HG03558 (cell line): ENCODE measurements around the gene JMJD8.

Experiments
- ATAC-seq: cut with Tn5 transposase; IDR thresholded peaks from one replicate; pipeline ENCODE4 v1.9.1; 2021; ENCODE audit warnings: moderate number of reproducible peaks; ENCODE audit not compliant: unreplicated experiment; ENCODE audit errors: extremely low read depth

JMJD8 gene

DNA sequence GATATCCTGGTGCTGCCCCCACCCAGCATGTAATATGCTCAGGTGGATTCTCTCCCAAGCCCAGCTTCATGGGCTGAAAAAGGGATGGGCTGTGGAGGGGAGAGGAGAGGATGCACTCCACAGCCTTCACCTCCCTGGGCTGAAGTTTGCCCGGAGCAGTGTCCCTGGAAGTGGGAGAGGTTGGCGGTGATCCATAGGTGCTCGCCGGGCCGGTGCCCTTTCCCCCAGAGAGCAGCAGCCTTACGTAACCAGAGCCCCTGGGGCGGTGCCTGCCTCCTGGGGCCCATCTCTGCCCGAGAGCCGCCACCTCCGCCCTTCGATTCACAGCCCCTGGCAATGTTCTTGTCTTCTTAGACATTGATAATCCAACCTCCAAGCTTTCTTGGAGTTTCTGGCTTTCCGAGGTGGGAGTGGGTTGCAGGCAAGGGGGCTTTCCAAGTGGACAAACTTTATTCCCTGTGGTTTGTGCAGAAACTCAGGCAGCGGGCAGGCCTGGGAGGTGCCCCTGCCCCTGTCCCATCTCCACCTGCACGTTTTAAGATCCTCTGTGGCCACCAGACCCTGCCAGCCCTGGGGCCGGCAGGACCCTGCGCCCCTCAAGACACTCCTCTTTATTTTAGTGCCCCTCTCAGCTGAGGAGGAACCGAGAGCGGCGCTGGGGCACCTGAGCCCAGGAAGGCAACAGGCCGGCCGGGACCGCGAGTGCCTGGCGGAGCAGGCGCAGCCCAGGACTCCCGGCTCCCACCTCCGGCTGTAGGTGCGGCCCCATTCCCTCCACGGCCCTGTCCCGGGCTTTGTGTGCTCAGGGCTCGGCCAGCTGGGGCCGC, 38.1 kb downstream of the JMJD8 start:
- ATAC-seq: no peak

DNA sequence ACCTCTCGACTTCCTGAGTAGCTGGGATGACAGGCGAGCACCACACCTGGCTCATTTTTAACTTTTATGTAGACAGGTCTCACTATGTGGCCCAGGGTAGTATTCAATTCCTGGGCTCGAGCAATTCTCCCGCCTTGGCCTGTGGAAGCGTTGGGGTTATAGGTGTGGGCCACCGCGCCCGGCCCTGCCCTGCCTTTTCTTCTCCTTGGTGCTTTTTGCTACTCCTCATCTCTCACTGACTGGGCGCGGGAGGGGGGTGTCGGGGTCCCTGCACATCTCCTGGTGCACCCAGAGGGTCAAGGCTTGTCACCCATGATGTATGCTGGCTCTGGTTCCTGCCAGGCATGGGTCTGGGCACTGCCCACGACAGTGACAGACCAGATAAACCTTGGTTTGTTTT, 39.6 kb downstream of the JMJD8 start:
- ATAC-seq: no peak

DNA sequence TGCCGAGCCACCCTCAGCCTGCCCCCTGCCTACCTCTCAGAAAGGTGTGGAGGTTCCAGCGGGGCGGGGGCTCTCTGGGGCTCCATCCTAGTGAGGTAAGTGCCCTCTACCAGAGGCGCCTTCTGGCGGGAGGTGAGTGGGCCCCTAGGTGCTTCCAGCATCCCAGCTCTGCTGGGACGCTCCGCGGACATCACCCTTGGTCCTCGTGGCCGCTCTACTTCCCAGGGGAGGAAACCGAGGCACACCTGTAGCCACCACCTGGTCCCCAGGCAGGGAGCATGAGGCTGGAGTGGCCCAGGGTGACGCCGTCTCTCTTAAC, 41.1 kb downstream of the JMJD8 start:
- ATAC-seq: no peak

DNA sequence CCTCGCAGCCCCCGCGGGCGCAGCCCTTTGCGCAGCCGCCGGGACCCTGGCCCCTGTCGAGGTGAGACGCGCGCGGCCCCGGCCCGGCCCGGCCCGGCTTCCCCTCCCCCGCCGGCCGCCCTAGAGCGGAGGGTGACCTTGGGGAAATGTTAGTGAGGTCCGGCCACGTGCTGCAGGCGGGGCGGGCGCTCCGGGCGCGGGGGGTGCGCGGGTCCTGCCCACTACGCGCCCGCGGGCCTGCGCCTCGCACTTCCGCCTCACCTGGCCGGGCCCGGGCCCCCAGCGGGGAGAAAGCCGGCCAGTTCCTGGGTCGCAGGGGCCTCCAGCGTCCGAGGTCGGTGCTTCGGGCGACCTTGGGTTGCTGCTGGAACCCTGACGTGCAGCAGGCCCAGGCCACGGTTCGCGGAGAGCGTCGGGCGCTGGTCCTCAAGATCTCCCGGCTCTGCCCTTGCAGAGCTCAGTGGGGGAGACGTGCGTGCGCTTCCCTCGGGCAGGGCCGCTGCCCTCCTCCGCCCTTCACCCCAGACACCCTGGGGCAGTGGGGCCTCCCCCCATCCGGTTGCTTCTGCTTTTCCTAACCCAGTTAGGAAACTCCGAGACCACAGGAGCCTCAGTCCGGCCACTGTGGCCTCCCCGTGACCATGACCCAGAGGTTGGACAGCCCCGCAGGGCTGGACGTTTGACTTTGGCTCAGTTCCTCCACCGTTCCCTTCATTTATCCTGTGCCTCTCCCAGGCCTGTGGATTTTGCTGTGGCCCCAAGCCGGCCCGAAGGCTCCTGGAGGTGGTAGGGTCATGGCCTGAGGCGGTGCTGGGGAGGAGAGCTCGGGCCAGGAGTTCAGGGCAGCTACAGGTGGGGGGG, 41.7 kb downstream of the JMJD8 start:
- no peak for ATAC-seq

DNA sequence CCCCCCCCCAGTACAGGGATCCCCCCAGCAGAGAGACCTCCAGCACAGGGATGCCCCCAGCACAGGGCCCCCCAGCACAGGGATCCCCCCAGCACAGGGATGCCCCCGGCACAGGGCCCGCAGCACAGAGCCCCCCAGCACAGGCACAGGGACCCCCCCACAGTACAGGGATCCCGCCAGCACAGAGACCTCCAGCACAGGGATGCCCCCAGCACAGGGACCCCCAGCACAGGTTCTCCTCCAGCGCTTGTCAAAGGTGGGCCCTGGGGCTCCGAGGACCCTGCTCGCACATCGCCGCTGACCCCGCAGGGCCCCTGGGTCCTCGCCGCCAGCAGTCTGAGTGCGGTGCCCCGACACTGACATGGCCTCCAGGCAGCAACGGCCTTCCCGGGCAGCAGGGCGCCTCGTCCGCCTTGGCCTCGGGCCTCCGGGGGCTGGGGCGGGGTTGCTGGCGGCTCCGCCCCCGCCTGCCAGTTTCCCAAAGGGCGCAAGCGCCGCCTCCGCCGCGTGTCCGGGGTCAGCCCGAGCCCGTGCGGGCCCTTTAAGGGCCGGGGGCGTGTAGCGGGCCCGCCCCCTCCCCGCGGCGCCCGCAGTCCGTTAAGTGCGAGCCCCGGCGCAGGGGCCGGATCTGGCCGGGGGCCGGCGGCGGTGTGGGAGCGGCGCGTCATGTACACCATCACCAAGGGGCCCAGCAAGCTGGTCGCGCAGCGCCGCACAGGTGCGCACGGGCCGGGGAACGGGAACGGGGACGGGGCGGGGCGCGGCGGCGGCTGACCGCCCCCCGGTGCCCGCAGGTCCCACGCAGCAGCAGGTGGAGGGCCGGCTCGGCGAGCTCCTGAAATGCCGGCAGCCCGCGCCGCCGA, 42.6 kb downstream of the JMJD8 start, which contains the start of gene MCRIP2:
TSS of gene MCRIP2 (plus strand) at position 503 of the 863 bp plus-strand sequence. CDS start at position 667, 164 bp downstream.
- ATAC-seq: no peak

DNA sequence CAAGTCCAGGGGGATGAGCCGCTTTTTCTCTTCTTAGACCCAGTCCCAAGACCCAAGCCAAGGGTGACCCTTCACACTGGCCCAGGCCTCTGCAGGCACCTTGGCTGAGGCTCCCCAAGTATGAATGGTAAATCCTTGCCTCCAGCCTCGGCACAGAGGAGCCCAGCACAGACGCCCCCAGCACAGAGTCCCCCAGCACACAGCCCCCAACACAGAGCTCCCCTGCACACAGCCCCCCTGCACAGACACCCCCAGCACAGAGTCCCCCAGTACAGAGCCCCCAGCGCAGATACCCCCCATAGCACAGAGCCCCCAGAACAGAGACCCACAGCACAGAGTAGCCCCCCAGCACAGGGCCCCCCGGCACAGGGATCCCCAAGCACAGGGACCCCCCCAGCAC, 43.5 kb downstream of the JMJD8 start:
- no peak for ATAC-seq

DNA sequence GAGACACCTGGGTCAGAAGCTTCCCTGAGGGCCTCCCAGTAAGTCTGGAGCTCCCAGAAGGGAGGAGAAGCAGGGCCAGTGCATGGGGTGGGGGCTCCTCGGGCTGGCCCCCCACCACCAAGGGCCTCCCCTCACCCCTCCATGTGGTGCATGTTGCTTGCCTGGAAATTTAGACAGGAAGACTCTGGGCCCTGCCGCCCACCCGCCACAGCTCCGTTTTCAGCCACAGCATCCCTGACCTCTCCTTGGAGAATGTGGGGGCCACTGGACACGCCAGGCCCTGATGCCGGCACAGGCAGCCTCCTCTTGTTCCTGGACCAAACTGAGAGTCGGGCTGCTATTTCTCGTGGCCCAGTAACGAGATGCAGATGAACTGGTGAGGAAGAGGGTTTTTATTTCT, 45.3 kb downstream of the JMJD8 start:
- no peak for ATAC-seq

DNA sequence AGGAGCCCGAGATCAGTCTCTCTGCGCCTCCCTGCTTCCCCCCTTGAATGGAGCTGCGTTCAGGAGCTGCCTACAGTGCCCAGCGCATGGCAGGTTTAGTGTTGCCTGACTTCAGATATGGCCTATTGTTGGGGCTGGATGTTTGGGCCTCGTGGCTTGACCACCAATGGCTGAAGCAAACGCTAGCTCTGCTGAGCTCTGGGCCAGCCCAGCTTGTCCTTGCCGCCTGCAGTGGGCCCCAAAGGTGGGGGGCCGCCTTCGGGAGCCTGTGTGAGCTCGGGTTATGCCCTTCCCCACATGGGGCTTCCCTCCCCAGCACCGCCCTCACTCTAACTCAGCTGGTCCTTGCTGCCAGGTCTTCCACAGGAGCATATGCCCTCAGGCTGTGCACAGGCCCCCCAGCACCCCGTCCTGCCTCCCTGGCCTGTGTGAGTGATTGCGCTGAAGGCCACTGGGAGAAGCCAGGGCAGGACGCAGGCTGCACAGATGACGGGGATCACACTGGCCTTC, 46.0 kb downstream of the JMJD8 start:
- ATAC-seq: no peak

DNA sequence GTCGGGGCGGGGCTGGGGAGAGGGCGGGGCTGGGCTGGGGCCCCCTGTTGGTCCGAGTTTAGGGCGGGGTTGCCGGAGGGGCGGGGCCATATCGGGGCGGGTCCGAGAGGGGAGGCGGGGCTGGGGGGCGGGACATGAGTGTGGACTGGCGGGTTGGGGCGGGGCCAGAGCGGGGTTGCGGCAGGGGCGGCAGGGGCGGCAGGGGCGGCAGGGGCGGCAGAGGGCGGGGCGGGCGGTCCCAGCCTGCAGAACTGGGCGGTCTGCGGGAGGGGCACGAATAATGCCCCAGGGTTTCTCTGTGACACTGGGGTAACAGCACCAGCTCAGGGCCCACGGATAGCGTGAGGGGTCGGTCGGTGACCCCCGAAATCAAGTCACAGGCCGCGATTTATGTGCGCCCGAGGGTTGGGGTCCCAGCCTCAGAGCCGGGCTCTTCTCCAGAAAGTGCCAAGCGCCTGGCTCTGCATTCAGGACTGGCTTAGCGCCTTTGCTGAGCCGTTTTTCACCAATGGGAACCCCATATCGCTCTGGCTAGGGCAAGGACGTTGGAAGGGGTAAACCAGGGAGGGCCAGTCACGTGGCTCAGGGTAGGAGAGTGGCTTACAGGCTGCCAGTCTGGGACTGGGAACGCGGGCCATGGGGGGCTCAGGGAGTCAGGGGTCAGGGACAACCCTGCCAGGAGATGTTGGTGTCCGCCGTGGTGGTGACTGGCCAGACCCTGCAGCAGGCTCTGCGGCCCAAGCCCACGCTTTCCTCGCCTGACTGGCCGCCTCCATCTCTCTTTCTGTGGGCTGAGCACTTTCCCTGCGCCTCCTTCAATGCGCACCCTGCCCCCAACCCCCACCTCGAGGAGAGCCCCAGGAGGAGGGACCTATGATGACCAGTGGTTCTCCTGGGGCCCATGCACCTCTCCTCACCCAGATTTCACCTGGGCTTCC, 46.8 kb downstream of the JMJD8 start:
- no peak for ATAC-seq

DNA sequence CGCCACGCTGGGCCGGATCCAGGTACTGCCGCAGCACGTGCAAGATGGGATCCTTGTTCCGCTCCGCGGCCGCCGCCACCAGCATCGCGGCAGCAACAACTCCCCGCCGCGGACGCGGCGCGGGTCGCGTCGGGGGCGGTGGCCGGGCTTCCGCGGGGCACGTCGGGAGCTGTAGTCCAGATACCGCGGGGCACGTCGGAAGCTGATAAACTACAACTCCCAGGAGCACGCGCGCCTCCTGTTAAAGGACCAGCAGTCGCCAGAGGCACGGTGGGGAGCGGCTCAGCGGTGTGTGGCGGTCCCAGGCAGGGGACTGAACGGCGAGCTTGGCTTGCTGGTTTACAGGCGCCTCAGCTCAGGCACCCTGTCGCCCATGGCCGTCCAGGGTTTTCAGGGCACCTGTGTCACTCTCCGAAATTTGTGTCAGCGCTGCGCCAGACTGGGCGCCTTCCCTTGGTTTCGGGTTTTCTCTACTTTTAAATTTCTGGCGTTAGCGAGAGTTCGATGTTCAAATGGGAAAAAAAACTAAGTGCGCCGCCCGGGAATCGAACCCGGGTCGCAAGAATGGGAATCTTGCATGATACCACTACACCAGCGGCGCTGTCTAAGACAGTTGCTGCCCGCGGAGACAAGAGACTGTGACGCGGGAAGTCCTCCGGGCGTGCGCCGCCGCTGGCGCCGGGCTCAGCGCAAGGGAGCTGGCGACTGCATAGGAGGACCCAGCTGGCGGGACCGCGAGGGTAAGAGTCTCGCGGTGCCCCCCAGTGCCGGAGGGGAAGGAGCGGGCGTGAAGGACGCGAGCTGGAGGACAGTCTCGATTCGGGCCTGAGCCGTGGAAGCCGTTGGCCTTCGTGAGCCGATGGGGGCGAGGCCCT, 47.7 kb downstream of the JMJD8 start, which contains the start of gene METTL26:
TSS of gene METTL26 (minus strand) at position 100 of the 875 bp plus-strand sequence. CDS start at position 85, 15 bp downstream.
- ATAC-seq: peak; percentile 51

DNA sequence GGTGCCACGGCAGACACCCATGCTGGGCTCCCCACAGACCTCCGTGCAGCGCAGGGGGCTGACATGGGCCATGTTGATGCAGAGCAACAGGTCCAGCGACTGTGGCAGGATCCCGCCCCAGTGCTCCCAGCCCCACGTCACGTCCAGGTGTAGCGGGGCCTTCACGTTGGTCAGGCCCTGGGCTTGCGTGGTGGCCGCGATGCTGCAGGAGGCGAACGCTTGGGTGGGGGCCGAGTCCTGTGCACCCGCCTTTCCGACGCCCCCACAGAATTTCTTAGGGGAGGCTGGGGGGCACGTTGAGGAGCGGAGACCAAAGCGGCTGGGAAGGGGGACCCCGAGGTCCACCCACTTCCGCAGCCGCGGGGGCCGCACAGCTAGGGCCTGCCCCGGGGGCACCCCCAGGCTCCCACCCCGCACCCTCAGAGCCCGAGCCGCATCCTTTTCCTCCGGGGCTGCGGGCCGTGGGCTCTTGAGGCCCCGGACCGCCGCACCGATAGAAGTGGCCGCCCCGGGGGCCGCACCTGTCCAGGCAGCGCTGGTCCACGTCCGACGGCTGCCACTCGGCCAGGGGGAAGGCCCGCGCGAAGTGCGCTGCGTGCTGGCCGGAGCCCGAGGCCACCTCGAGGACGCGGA, 48.4 kb downstream of the JMJD8 start:
- ATAC-seq: peak; percentile 6

DNA sequence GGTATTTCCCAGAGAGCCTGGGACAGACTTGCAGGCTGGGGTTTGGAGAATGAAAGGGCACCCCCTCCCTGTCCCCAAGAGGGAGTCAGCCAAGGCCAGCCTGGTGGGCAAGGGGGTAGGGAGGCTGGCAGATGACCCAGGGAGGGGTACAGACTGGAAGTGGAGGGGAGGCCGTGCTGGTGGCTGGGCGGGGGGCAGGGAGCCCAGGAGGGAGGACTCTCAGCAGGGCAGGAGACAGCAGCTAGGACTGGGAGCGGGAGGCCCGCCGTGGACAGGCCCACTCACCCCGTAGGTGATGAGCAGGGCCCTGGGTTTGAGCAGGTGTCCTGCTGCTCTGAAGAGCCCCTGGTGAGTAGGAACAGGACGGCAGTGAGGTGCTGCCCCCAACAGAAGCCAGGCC, 49.1 kb downstream of the JMJD8 start:
- no peak for ATAC-seq

DNA sequence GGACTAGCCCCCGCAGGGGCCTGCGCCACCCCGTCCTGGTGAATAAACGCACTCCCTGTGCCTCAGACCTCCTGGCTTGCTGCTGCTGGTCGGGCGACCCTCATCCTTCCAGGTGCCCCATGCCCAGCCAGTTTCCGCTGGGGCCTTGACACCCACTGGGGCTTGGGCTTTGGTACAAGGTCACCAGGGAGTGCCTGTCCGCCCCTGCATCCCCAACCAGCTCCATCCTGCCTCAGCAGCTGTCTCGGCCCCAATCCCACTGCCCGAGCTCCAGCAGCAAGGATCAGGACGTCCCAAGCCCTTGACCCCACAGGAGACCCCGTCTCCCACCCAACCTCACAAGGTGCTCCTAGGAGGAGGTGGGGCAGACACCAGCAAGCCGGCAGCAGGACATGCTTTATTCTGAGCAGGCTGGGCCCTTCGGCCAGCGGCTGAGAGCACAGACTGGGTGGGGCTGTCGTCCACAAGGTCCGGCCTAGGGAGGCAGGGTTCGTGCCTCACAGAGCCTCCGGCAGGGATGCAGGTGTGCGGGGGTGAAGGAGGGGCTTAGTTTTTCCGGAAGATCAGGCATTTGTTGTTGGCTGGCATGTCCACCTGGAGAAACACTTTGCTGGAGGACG, 50.0 kb downstream of the JMJD8 start:
- no peak for ATAC-seq

DNA sequence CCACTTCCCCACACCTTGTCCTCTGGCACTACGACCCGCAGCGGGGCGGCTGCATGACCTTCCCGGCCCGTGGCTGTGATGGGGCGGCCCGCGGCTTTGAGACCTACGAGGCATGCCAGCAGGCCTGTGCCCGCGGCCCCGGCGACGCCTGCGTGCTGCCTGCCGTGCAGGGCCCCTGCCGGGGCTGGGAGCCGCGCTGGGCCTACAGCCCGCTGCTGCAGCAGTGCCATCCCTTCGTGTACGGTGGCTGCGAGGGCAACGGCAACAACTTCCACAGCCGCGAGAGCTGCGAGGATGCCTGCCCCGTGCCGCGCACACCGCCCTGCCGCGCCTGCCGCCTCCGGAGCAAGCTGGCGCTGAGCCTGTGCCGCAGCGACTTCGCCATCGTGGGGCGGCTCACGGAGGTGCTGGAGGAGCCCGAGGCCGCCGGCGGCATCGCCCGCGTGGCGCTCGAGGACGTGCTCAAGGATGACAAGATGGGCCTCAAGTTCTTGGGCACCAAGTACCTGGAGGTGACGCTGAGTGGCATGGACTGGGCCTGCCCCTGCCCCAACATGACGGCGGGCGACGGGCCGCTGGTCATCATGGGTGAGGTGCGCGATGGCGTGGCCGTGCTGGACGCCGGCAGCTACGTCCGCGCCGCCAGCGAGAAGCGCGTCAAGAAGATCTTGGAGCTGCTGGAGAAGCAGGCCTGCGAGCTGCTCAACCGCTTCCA, 50.6 kb downstream of the JMJD8 start:
- ATAC-seq: no peak

DNA sequence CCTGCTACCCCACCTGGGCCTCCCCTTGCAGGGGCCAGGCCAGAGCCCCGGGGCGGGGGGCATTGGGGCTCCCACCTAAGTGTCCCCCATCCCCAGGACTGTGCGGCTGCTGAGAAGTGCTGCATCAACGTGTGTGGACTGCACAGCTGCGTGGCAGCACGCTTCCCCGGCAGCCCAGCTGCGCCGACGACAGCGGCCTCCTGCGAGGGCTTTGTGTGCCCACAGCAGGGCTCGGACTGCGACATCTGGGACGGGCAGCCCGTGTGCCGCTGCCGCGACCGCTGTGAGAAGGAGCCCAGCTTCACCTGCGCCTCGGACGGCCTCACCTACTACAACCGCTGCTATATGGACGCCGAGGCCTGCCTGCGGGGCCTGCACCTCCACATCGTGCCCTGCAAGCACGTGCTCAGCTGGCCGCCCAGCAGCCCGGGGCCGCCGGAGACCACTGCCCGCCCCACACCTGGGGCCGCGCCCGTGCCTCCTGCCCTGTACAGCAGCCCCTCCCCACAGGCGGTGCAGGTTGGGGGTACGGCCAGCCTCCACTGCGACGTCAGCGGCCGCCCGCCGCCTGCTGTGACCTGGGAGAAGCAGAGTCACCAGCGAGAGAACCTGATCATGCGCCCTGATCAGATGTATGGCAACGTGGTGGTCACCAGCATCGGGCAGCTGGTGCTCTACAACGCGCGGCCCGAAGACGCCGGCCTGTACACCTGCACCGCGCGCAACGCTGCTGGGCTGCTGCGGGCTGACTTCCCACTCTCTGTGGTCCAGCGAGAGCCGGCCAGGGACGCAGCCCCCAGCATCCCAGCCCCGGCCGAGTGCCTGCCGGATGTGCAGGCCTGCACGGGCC, 51.4 kb downstream of the JMJD8 start:
- ATAC-seq: no peak
